ENCODE measurements around the gene ZNF469. TPM values are rescaled to one million over a fixed set of nuclear protein-coding genes. Genes with fewer than 3 reads are reported as not detected.

ZNF469 gene
- total and polyA plus RNA-seq, 8 donors, result 1.4 to 5.5 (median 2.6) TPM

DNA sequence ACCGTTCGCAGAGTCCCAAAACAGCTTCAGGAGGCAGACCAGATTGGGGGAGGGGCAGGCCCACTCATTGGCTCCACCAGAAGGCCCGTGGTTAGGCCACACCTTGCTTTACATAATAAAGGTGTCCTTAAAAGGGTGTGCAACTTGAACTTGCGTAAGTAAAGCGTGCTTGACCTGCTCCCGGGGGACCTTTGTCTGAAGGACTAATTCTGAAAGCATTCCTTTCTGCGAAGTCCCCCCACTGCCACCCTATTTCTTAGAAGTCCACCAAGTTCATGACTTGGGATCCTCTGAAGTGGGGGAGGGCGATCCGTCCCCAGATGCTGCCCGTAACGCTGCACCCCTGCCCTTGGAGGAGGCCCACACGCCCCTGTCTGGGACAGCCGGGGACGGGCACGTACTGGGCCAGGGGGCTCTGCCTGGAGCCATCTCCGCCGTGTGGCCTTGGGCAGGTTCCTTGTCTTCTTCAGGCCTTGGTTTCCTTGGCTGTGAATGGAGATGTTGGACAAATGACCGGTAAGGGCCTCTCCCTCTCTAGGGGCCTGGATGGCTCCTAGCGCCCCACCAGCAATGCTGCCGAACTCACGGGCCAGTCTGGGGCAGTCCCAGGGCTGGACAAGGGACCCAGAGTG, 823 bp upstream of the ZNF469 start:
- DNase-seq (peak in 3 of 4 donors; percentile 33 to 60 (median 57)), ATAC-seq (peak; percentile 59)
- Histone ChIP-seq H3K4me1 (peaks cover 0 to 10% of the 10 kb centered on the region in 2 donors), H3K4me3 (no peak overlapping the region), H3K9me3 (no peaks in the 10 kb centered on the region), H3K27ac (no peak overlapping the region), H3K27me3 (peaks cover 14 to 78% of the 10 kb centered on the region in 2 donors), H3K36me3 (no peaks in the 10 kb centered on the region)
- intact Hi-C loops (cut with DNase I), result no loop called here
- TF ChIP-seq, protein P1, sequence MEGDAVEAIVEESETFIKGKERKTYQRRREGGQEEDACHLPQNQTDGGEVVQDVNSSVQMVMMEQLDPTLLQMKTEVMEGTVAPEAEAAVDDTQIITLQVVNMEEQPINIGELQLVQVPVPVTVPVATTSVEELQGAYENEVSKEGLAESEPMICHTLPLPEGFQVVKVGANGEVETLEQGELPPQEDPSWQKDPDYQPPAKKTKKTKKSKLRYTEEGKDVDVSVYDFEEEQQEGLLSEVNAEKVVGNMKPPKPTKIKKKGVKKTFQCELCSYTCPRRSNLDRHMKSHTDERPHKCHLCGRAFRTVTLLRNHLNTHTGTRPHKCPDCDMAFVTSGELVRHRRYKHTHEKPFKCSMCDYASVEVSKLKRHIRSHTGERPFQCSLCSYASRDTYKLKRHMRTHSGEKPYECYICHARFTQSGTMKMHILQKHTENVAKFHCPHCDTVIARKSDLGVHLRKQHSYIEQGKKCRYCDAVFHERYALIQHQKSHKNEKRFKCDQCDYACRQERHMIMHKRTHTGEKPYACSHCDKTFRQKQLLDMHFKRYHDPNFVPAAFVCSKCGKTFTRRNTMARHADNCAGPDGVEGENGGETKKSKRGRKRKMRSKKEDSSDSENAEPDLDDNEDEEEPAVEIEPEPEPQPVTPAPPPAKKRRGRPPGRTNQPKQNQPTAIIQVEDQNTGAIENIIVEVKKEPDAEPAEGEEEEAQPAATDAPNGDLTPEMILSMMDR (IDR thresholded peaks at IDR 0.05), result no peak

DNA sequence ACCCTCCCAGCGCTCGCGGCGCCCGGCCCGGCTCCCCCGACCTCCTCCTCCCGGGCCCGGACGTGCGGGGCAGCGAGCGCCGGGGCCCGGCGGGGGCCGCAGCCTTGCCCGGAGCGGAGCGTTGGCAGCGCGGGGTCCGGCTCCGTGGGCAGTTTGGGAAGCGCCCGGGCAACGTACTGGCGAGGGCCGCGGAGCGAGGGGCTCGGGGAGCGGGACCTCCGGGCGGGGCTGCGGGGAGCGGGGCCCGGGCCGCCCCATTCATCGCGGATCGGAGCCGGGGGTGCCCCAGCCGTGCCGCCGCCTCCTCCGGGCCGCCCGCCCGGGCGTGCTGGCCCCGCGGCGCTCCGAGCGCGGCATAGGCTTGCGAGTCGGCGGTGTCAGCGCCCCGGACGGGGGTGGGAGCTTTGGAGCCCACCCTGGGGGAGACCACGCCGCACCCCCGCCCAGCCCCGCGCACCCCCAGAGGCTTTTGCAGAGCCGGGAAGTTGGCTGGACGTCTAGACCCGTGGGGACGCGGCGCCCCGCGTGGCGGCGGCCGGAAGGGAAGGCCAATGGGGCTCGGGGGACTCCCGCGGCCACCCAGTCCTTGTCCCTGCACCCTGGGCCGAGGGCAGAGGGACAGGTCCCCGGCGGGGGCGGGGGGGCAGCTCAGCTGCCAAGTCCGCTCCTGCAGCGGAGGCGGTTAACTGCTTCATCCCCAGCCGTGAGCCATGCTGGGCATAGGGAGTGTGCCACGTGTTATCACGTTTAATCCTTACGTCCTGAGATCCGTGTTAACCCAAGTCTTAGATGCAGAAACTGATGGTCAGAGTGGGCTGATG, 852 bp downstream of the ZNF469 start:
- intact Hi-C loops (cut with DNase I), result no loop called here
- peak overlapping the region; percentile 15 to 28 for H3K4me3 ChIP-seq
- peaks cover 14 to 84% of the 10 kb centered on the region in 2 donors for H3K27me3 ChIP-seq
- peak; percentile 4 for ATAC-seq
- DNase-seq, result peak in 3 of 4 donors; percentile 38 to 81 (median 42)
- no peaks in the 10 kb centered on the region for H3K36me3 ChIP-seq
- TF ChIP-seq, protein P1 (IDR thresholded peaks at IDR 0.05), result peak; percentile 24 to 35
- no peak overlapping the region for H3K27ac ChIP-seq
- peaks cover 0 to 10% of the 10 kb centered on the region in 2 donors for H3K4me1 ChIP-seq
- H3K9me3 ChIP-seq, result no peaks in the 10 kb centered on the region

DNA sequence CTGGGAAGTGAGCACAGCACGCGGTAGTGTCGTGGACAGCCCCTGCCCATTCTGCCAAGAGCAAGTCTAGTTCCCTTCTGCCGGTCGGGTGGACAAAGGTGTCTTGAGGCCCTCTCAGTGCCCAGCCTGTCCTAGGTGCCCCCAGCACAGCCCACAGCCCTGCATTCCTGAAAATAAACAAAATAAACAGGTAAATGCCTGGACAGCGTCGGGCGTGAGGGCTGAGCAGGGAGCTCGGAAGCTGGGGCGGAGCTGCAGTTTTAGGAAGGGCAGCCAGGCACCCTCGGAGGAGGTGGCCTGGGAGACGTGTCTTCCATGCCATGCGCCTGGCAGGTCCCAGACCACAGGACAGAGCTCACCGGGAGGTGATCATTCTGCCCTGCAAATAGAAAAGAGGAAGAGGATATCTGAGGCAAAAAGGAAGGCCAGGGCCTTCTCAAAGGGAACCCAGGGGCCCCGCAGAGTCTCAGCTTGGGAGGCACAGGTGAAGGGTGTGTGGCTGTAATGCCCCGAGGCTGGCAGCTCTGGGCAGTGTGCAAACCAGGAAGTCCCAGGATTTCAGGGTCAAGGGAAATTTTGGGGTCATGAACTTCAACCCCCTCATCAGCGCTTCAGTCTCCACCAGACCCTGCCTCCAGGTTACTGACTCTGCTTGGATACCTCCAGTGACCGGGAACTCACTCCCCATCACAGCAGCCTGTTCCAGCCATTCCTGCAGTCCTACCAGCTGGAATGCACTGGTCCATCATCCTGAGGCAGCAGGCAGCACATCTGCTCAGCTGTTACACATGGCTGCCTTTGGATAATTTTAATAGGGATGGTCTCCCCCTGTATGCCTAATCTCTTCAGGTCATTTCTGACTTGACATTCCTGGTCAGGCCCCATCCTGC, 1.7 kb downstream of the ZNF469 start:
- H3K4me3 ChIP-seq, result no peak overlapping the region
- TF ChIP-seq, protein P1 (IDR thresholded peaks at IDR 0.05), result no peak
- ATAC-seq, result no peak
- H3K27me3 ChIP-seq, result peaks cover 14 to 81% of the 10 kb centered on the region in 2 donors
- intact Hi-C loops (cut with DNase I), result no loop called here
- H3K4me1 ChIP-seq, result peaks cover 0 to 10% of the 10 kb centered on the region in 2 donors
- no peaks in the 10 kb centered on the region for H3K9me3 ChIP-seq
- peak in 2 of 4 donors; percentile 14 to 20 for DNase-seq
- no peaks in the 10 kb centered on the region for H3K36me3 ChIP-seq
- no peak overlapping the region for H3K27ac ChIP-seq

DNA sequence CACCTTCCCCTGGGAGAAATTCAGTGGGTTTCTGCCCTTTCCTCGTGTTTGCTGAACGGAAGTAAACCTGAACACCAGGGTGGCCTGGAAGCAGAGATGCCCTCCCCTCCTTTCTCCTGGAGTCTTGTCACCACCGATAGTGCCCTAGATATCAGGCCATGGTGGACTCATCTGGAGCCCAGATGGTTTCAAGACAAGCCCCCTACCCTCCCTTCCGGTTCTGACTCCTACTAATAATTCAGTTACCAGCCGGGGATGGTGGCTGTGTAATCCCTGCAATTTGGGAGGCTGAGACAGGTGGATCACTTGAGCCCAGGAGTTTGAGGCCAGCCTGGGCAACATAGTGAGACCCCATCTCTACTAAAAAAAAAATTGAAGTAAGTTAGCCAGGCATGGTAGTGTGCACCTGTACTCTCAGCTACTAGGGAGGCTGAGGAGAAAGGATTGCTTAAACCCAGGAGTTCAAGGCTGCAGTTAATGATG, 2.4 kb downstream of the ZNF469 start:
- DNase-seq (no peak), ATAC-seq (no peak)
- Histone ChIP-seq H3K4me1 (peaks cover 0 to 10% of the 10 kb centered on the region in 2 donors), H3K27ac (no peak overlapping the region), H3K9me3 (no peaks in the 10 kb centered on the region), H3K27me3 (peaks cover 14 to 83% of the 10 kb centered on the region in 2 donors), H3K36me3 (no peaks in the 10 kb centered on the region), H3K4me3 (no peak overlapping the region)
- intact Hi-C loops (cut with DNase I), result no loop called here
- TF ChIP-seq, protein P1 (IDR thresholded peaks at IDR 0.05), result no peak

All from left lung (tissue), 10 donors.